Measurements from ENCODE around the gene TEX22.

The TEX22 gene

DNA sequence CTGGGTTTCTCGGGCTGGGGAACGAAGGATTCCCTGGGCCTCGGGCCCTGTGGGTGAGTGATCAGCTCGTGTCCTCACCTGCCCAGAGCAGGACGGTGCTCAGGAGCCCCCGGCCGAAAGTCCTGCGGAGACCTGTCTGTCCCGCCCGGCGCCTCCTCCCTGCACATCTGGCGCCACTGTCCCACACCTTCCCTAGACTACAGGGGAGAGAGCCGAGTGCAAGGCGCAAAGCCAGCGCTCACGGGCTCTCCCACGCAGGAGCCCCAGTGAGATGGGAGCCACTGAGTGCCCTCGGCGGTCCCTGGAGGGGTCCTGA is 13.1 kb upstream of the TEX22 start:
- Histone ChIP-seq H3K36me3 (ENCODE audit: insufficient read depth, low read length) (no peaks in the 10 kb centered on the region; the same call in 1 of the 2 replicates), H3K4me1 (ENCODE audit: insufficient read depth, low read length) (no peaks in the 10 kb centered on the region), H3K9ac (ENCODE audit: low read depth, low read length) (no peak overlapping the region), H3K9me3 (ENCODE audit: control insufficient read depth, insufficient read depth, low read length) (no peaks in the 10 kb centered on the region)

DNA sequence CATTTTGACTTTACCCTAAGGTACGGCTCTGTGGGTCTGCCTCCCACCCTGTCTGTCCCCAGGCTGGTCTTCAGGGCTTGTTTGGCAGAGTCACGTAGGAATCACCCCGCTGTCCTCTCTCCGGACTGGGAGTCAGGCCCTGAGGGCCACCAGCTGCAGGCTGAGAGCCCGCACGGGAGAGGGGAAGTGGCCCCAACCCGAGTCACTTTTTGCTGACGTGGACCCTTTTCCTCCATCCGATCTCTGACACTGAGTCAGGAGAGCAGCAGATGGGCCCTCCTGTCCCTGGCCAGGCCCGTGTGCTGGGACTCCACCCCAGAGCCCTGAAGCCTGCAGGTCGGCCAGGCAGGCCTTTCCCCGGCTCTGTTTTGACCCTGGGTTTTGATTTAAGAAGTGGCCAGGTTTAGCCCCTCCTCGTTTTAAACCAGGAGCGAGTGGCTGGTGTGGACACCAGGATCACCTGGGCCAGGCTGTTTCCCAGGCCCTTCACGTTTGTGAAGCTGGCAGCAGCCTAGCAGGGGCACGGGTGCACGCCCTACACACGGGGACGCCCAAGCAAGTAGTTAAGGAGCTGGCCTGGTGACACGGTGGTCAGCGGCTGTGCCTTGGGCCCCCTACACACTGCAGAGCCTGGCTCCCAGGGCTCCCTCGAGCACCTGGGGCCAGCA is 12.5 kb upstream of the TEX22 start:
- H3K4me1 ChIP-seq (ENCODE audit: insufficient read depth, low read length) = no peaks in the 10 kb centered on the region
- no peaks in the 10 kb centered on the region for H3K9me3 ChIP-seq (ENCODE audit: control insufficient read depth, insufficient read depth, low read length)
- H3K9ac ChIP-seq (ENCODE audit: low read depth, low read length) = no peak overlapping the region
- no peaks in the 10 kb centered on the region; the same call in 1 of the 2 replicates for H3K36me3 ChIP-seq (ENCODE audit: insufficient read depth, low read length)

DNA sequence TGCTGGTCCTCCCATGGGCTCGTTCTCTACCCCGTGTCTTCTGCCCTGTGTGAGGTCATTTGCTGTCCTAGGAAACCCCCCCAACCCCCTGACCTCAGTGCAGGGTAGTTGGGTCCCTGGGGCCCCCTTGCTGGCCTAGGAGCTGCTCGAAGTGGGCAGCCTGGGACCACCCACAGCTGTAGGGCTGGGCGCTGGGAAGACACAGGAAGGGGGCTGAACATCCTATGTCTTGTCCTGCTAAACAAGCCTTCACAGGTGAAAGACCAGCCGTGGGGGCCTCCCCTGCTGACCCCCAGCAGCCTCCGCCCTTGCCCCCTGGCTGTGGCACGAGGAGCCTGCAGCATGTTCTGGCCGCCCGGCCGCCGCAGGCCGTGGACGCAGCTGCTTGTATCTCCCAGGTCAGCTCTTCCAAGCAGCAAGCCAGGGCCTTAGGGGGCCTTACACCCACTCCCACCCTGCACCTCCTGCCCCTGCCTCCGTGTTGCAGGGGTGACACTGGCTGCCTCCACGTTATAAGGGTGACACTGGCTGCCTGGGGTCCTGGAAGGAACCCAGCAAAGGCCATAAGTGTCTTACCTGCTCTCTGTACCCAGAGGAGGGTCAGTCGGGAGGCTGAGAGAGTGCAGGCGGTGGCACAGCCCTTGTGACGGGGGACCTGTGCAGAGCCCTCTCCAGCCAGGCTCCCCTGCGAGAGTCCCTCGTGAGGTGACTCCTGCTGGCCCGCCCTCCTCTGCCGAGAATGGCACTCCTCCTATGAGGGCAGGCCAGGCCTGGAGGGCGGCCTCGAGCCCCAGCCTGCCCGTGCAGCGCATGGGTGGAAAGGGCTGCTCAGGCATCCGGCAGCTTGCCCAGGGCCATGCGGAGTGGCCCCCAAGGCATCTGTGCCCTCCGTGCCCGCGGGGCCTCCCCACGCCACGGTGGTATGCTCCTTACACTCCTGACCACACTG is 11.5 kb upstream of the TEX22 start:
- Histone ChIP-seq H3K9ac (ENCODE audit: low read depth, low read length) (no peak overlapping the region), H3K36me3 (ENCODE audit: insufficient read depth, low read length) (no peaks in the 10 kb centered on the region), H3K4me1 (ENCODE audit: insufficient read depth, low read length) (no peaks in the 10 kb centered on the region), H3K9me3 (ENCODE audit: control insufficient read depth, insufficient read depth, low read length) (no peaks in the 10 kb centered on the region)

DNA sequence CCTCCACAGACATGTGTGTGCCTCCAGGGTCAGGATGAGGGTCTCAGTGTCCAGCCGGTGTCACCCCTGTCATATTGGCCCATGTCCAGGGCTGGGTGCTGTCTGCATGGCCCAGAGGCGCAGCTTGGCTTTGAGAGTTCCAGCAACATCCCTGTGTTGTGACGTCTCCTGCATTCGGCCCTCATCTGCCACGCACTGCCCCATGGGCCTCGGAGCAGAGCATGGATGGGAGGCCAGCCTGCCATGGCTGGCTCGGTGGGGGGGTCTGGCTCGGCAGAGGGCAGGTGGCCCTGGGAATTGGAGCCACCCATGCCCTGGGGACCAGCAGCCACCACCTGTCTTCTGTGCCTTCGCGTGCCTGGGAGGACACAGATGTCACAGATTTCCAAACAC is 10.8 kb upstream of the TEX22 start:
- Histone ChIP-seq H3K36me3 (ENCODE audit: insufficient read depth, low read length) (no peaks in the 10 kb centered on the region), H3K9ac (ENCODE audit: low read depth, low read length) (no peak overlapping the region), H3K4me1 (ENCODE audit: insufficient read depth, low read length) (no peaks in the 10 kb centered on the region), H3K9me3 (ENCODE audit: control insufficient read depth, insufficient read depth, low read length) (no peaks in the 10 kb centered on the region)

DNA sequence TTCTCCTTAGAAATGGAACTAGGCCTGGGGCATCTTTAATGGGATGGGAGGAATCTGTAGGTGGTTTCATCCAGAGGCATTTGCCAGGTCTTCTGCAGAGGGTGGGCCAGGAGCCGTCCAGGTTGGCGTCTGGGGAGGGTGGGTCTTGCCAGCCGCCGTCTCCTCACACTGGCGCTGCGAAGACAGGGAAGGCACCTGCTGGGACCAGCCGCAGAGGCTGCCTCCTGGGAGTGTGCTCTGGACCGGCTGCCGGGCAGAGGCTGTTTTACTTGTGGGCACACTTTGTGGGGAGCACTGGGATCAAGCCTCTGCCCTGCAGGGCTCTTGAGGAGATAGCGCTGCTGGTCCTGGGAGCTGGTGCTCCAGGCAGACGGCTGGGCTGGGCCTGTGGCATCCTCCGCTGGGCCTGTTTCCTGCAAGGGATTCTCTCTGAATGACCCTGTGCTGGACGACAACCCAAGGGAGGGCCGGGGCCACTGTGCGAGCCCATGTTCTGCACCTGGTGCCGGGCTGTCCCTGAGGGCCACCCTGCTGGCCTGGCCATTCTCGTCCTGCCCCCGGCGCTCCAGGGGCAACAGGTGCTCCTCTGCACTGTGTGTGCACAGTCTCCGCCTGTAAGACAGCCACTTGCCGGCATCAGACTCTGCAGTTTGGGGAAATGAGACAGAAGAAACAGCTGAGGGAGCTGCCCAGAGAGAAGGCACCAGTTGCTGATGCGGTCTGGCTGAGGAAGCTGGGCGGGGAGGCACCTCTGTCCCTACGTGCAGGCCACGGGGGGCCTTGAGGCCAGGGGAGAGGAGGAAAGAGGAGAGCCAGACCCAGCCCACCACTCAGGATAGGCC is 10.0 kb upstream of the TEX22 start:
- H3K36me3 ChIP-seq (ENCODE audit: insufficient read depth, low read length) = no peaks in the 10 kb centered on the region
- no peaks in the 10 kb centered on the region for H3K9me3 ChIP-seq (ENCODE audit: control insufficient read depth, insufficient read depth, low read length)
- no peak overlapping the region for H3K9ac ChIP-seq (ENCODE audit: low read depth, low read length)
- no peaks in the 10 kb centered on the region for H3K4me1 ChIP-seq (ENCODE audit: insufficient read depth, low read length)

DNA sequence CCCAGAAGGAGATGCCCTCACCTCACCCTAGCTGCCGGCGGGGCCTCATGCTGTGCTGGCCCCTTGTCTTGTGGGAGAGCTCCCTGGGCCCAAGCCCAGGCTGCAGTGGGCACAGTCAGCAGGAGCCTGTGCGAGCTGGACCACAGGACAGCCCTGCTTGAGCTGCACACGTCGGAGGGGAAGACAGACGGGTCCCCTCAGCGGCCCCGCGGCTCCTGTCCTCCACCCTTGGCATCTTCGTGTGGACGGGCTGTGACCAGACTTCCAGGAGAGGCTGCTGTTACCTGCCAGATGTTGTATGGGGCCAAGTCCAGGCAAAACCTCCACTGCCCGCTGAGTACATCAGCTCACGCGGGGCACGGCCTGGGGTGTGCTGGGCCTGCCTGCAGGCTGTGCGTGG is 9.4 kb upstream of the TEX22 start:
- H3K4me1 ChIP-seq (ENCODE audit: insufficient read depth, low read length) = no peaks in the 10 kb centered on the region
- no peak overlapping the region for H3K9ac ChIP-seq (ENCODE audit: low read depth, low read length)
- no peaks in the 10 kb centered on the region for H3K36me3 ChIP-seq (ENCODE audit: insufficient read depth, low read length)
- no peaks in the 10 kb centered on the region for H3K9me3 ChIP-seq (ENCODE audit: control insufficient read depth, insufficient read depth, low read length)

DNA sequence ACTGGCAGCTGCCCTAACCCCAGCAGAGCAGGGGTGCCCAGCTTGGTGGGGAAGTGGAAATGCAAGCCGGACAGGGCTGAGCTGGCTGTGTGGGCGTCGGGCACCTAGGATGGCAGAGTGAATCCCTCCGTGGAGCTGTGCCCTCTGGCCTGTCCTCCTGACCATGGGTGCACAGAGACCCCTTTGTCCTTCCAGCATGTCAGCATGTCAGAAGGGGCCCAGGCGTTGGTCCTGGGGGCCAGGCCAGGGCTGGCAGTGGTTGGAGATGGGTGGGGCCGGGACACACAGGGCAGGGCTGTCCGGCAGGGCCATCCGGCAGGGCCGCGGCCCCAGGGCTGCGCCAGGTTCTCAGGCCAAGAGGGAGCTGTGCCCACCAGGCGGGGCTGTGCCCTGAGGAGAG is 8.8 kb upstream of the TEX22 start:
- H3K9me3 ChIP-seq (ENCODE audit: control insufficient read depth, insufficient read depth, low read length) = no peaks in the 10 kb centered on the region
- H3K9ac ChIP-seq (ENCODE audit: low read depth, low read length) = no peak overlapping the region
- no peaks in the 10 kb centered on the region for H3K36me3 ChIP-seq (ENCODE audit: insufficient read depth, low read length)
- no peaks in the 10 kb centered on the region for H3K4me1 ChIP-seq (ENCODE audit: insufficient read depth, low read length)

DNA sequence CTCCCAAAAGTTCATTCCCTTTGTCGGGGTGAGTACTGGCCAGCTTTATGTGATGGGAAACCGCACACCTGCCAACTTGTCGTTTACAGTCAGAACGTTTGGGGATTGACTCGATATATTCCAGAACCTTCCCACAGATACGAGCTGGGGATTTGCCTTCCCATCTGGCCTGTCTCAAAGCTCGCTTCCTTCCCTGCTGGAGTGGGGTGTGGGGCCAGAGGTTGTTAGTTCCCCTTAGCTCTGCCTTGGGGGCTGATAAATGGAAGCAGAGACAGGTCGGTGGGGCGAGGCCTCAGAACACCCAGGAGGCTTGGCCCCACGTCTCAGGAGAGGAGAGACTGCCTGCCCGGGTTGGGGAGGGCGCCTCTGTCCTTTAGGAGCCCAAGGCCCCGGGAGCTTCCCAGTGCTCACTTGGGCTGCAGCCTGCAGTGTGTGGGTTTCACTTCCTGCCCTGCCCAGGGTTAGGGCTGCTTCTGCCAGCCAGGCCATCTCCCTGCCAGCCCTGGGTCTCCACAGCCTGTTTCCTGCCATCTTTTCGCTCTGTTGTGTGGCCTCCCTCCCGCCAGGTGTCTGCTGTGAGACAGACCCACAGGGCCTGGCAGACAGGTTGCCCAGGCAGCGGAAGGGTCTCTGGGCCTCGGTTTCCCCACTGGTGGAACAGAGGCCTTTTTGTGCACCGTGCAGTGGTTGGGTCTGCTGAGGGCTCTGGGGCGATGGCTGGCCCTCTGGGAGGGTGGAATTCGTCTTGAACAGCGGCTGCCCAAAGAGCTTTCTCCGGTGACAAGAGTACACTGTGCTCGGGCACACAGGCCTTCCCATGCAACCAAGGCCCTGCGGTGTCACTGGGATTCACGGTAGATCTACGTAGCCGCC is 8.1 kb upstream of the TEX22 start:
- Histone ChIP-seq H3K36me3 (ENCODE audit: insufficient read depth, low read length) (no peaks in the 10 kb centered on the region), H3K4me1 (ENCODE audit: insufficient read depth, low read length) (no peaks in the 10 kb centered on the region), H3K9me3 (ENCODE audit: control insufficient read depth, insufficient read depth, low read length) (no peaks in the 10 kb centered on the region), H3K9ac (ENCODE audit: low read depth, low read length) (no peak overlapping the region)

DNA sequence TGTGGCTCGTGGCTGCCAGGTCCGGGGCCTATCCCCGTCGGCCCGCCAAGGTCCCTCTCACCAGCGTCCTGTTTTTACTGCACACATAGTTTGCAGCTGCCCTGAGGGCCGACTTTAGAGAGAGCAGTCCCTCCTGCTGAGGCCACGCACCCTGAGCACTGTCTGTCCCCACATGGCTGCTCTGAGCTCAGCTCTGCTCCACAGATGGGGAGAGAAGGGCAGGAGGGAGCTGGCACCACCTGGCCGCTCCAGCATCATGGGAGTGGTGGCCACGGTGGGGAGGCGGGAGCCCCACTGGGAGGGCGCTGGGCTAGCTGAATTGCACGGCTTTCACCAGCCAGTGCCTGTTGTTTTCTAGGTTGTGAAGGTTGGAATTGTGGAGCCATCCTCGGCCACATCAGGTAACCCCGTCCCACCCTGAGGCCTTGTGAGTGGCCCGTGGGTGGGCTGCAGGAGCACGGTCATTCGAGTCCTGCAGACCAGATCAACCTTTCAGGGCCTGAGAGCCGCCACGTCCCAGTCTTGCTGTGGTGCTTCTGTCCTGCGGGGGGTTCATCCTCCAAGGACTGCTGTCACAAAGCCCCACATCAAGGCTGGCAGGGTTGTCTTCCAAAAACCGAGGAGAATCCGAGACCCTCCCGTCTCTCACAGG is 7.4 kb upstream of the TEX22 start:
- Histone ChIP-seq H3K36me3 (ENCODE audit: insufficient read depth, low read length) (no peaks in the 10 kb centered on the region), H3K4me1 (ENCODE audit: insufficient read depth, low read length) (no peaks in the 10 kb centered on the region), H3K9ac (ENCODE audit: low read depth, low read length) (no peak overlapping the region), H3K9me3 (ENCODE audit: control insufficient read depth, insufficient read depth, low read length) (no peaks in the 10 kb centered on the region)

DNA sequence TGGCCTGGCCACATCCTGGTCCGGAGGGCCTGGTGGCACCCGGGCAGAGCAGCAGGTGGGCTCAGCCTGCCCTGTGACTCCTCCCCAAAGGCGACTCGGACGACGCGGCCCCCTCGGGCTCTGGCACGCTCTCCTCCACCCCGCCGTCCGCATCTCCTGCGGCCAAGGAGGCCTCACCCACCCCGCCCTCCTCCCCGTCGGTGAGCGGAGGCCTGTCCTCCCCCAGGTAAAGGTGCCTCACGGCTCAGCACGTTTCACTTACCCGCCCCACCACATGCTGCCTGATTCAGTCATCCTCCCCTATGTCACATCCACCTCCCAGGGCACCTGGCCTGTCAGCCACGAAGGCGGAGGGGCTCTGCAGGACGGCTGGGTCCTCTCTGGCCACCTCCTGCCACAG is 6.8 kb upstream of the TEX22 start:
- no peak overlapping the region for H3K9ac ChIP-seq (ENCODE audit: low read depth, low read length)
- H3K36me3 ChIP-seq (ENCODE audit: insufficient read depth, low read length) = no peaks in the 10 kb centered on the region
- no peaks in the 10 kb centered on the region for H3K9me3 ChIP-seq (ENCODE audit: control insufficient read depth, insufficient read depth, low read length)
- H3K4me1 ChIP-seq (ENCODE audit: insufficient read depth, low read length) = no peaks in the 10 kb centered on the region

DNA sequence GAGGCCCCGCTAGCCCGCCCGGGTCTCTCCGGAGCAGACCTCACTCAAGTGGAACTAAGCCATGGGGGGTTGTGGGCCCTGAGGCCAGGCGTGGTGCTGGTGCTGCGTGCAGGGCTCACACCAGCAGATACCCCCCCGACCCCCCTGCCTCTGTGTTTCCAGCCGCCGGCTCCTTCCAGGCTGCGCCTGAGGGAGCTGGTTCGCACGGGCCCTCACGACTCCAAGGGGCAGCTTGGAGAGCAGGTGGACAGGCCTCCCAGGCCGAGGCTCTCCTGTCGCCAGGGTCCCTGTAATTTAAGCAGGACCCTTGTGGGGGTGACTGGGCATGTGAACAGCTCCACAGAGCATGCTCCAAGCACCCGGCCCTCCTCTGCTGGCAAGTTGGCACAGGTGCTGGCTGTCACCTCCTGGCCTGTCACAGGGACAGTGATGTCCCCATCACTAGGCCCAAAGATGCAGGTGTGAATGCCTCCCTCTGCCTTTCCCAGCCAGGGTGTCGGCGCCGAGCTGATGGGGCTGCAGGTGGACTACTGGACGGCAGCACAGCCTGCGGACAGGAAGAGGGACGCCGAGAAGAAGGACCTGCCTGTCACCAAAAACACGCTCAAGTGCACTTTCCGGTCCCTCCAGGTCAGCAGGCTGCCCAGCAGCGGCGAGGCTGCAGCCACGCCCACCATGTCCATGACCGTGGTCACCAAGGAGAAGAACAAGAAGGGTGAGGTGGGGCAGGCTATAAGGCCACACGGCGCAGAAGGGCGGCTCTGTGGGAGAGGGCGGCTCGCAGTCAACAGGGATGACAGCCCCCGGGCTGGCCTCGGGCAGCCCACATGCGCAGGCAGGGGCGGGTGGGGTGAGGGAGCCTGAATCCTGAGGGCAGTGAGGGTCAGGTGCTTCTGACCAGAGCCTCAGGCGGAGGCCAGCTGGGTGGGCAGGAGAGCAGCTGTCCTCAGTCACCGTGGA is 5.9 kb upstream of the TEX22 start:
- Histone ChIP-seq H3K4me1 (ENCODE audit: insufficient read depth, low read length) (no peaks in the 10 kb centered on the region), H3K36me3 (ENCODE audit: insufficient read depth, low read length) (no peaks in the 10 kb centered on the region), H3K9ac (ENCODE audit: low read depth, low read length) (no peak overlapping the region), H3K9me3 (ENCODE audit: control insufficient read depth, insufficient read depth, low read length) (no peaks in the 10 kb centered on the region)

DNA sequence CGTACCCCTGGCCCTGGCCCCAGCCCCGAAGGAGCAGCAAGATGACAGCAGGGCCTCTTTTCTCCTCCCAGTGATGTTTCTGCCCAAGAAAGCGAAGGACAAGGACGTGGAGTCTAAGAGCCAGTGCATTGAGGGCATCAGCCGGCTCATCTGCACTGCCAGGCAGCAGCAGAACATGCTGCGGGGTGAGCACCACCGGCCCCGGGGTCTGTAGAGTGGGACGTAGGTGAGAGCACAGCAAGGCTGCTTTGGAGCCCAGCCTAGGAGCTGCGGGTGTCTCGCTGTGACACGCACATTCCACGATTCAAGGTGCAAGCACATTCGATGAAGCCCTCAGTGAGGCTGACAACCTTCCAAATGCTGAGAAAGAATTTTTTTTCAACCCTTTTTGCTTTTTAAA is 5.2 kb upstream of the TEX22 start:
- Histone ChIP-seq H3K4me1 (ENCODE audit: insufficient read depth, low read length) (no peaks in the 10 kb centered on the region), H3K9ac (ENCODE audit: low read depth, low read length) (no peak overlapping the region), H3K9me3 (ENCODE audit: control insufficient read depth, insufficient read depth, low read length) (no peaks in the 10 kb centered on the region), H3K36me3 (ENCODE audit: insufficient read depth, low read length) (no peaks in the 10 kb centered on the region)

All from ES-I3 (cell line).